Measurements from ENCODE around the gene KANK4. TPM values are rescaled to one million over a fixed set of nuclear protein-coding genes. Genes with fewer than 3 reads are reported as not detected.

The KANK4 gene
- total and polyA plus RNA-seq, 2 of the 8 experiments (the other 6 are each of a cell fraction or from before 2014, with no cell fraction given), result 0.22 to 0.26 TPM

GRCh38 chr1:62325681-62326080, 6.4 kb upstream of the KANK4 start:
- POLR2A ChIA-PET (ENCODE audit: partially characterized antibody), result interaction anchor here (1.1 to 1.4 kb wide), 3 partner anchors 9 to 24 kb away, joined by 3 read pairs; no protein-coding TSS in a partner anchor
- no peak overlapping the region for H3K4ac ChIP-seq (replicated peaks; ENCODE audit: insufficient read length, low read depth, low read length)
- H2BK120ac ChIP-seq (replicated peaks; ENCODE audit: low read depth, low read length), result no peak overlapping the region

More at GRCh38 chr1:62325681-62326080, 6.4 kb upstream of the KANK4 start:
- TF ChIP-seq JUND (IDR thresholded peaks at IDR 0.05; ENCODE audit: low read length), result no peak
- no peak for TF ChIP-seq EZH2 (IDR thresholded peaks at IDR 0.05; ENCODE audit: low read depth, low read length, severe bottlenecking)
- no peak for TF ChIP-seq SUZ12 (IDR thresholded peaks at IDR 0.05; ENCODE audit: low read length)
- no peak for TF ChIP-seq TBP (IDR thresholded peaks at IDR 0.05; ENCODE audit: low read depth, low read length)
- TF ChIP-seq ZNF274 (IDR thresholded peaks at IDR 0.05; ENCODE audit: borderline replicate concordance, extremely low read depth, low read length), result no peak
- TF ChIP-seq KDM4A (IDR thresholded peaks at IDR 0.05; ENCODE audit: low read depth, low read length, severe bottlenecking), result no peak
- no peak for TF ChIP-seq ASH2L (IDR thresholded peaks at IDR 0.05; ENCODE audit: low read length)
- TF ChIP-seq EGR1 (IDR thresholded peaks at IDR 0.05; ENCODE audit: borderline replicate concordance, low read depth, low read length), result no peak
- TF ChIP-seq, protein P1, sequence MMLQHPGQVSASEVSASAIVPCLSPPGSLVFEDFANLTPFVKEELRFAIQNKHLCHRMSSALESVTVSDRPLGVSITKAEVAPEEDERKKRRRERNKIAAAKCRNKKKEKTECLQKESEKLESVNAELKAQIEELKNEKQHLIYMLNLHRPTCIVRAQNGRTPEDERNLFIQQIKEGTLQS (IDR thresholded peaks at IDR 0.05; ENCODE audit: insufficient read depth, low read depth, low read length), result no peak
- Histone ChIP-seq H3K27me3 (replicated peaks in 1 of 4; ENCODE audit: control insufficient read depth in 3 of 4, extremely low read depth in 1 of 4, insufficient read depth in 3 of 4, low read length in 3 of 4) (no peaks in the 10 kb centered on the region; a peak in 1 of 7 replicates), H2AFZ (ENCODE audit: low read length) (no peak overlapping the region), H3K79me1 (ENCODE audit: low read depth, low read length) (no peaks in the 10 kb centered on the region), H3K18ac (ENCODE audit: extremely low read depth, low read length) (no peak overlapping the region), H3K4me2 (ENCODE audit: insufficient read depth in 1 of 2, low read depth in 2 of 2, low read length in 2 of 2) (no peak overlapping the region), H3K79me2 (ENCODE audit: control insufficient read depth in 1 of 2, insufficient read depth in 2 of 2, low read length in 2 of 2) (no peaks in the 10 kb centered on the region), H3K23ac (ENCODE audit: insufficient read length) (no peak overlapping the region), H4K8ac (ENCODE audit: extremely low read depth, insufficient read depth, low read length) (no peak overlapping the region), H4K5ac (ENCODE audit: insufficient read length, low read depth, low read length) (no peak overlapping the region), H3K4me3 (ENCODE audit: extremely low read depth in 1 of 4, insufficient read depth in 2 of 4, low read depth in 3 of 4, low read length in 4 of 4) (no peak overlapping the region), H4K20me1 (replicated peaks in 1 of 2; ENCODE audit: control insufficient read depth in 1 of 2, insufficient read depth in 2 of 2, low read length in 2 of 2) (no peaks in the 10 kb centered on the region), H2AK5ac (ENCODE audit: low read depth, low read length) (no peak overlapping the region), H3K14ac (ENCODE audit: insufficient read length) (no peak overlapping the region), H3K9me3 (ENCODE audit: insufficient read depth in 2 of 2, low read depth in 1 of 2, low read length in 1 of 2) (no peaks in the 10 kb centered on the region), H2BK5ac (ENCODE audit: low read depth, low read length) (no peak overlapping the region), H3K56ac (replicated peaks; ENCODE audit: insufficient read length, low read depth, low read length) (no peak overlapping the region), H2BK20ac (ENCODE audit: low read length) (no peak overlapping the region), H3K4me1 (replicated peaks in 1 of 4; ENCODE audit: control insufficient read depth in 3 of 4, insufficient read depth in 4 of 4, low read length in 3 of 4) (peaks cover 0 to 6% (median 3%) of the 10 kb centered on the region in 4 experiments; a peak in 3 of 7 replicates), H3K36me3 (ENCODE audit: control insufficient read depth in 2 of 4, insufficient read depth in 4 of 4, low read length in 3 of 4) (no peaks in the 10 kb centered on the region), H3K27ac (ENCODE audit: low read depth, low read length) (no peak overlapping the region), H4K91ac (replicated peaks; ENCODE audit: insufficient read length, low read length) (no peak overlapping the region), H3K23me2 (ENCODE audit: low read depth, low read length) (no peaks in the 10 kb centered on the region), H2BK12ac (ENCODE audit: low read depth, low read length) (no peak overlapping the region), H2BK15ac (ENCODE audit: low read length) (no peak overlapping the region), H3K9ac (replicated peaks in 1 of 4; ENCODE audit: extremely low read depth in 1 of 4, low read depth in 3 of 4, low read length in 3 of 4) (no peak overlapping the region)
- DNase-seq (ENCODE audit: low read depth in 1 of 2, low spot score in 2 of 2) (no peak), FAIRE-seq (no peak)
- CTCF ChIA-PET (ENCODE audit: partially characterized antibody), result interaction anchor here (0.5 to 2.6 kb wide), 6 partner anchors 10 to 683 kb away, joined by 3 to 11 read pairs (median 5); no protein-coding TSS in a partner anchor
- WGBS, 2 experiments (ENCODE audit: extremely low coverage in 1 of 2, insufficient coverage in 1 of 2, insufficient read length in 1 of 2, insufficient replicate concordance in 2 of 2, low coverage in 1 of 2, low lambda C conversion rate in 2 of 2, missing lambda C conversion rate in 1 of 2), result 93% methylated on average over 2 of the region's 2 CpGs; no CpG with 5 or more reads in 1 of the 2 experiments

Data from H1 (cell line).